Cardiac fibroblast (primary cell): ENCODE data around the gene GIGYF2.
"Not testable (repeated sequence)": the region's sequence is repeated elsewhere in the genome, so short reads cannot be mapped to it uniquely, and the experiment has no call there.

Experiments used
- DNase-seq, 2 donors: peaks; one replicate each; pipeline versions ENCODE4 v3.0.0 to v3.0.0-alpha.2; 2010; ENCODE audit warnings: low read depth in 2 of 2
- H3K4me3 ChIP-seq, 2 donors: replicated peaks in 1 of 2; 1 replicate in 1 of 2; 2 replicates in 1 of 2; pipeline ENCODE4 v1.5.1; 2011; ENCODE audit warnings: low read depth in 2 of 2, low read length in 2 of 2, mild to moderate bottlenecking in 2 of 2, moderate library complexity in 1 of 2
- TF ChIP-seq, protein P1 (sequence below): IDR thresholded peaks from one replicate; pipeline ENCODE4 v1.5.1; 2011; ENCODE audit warnings: low read depth, mild to moderate bottlenecking, low read length, inconsistent platforms

Gene GIGYF2

DNA sequence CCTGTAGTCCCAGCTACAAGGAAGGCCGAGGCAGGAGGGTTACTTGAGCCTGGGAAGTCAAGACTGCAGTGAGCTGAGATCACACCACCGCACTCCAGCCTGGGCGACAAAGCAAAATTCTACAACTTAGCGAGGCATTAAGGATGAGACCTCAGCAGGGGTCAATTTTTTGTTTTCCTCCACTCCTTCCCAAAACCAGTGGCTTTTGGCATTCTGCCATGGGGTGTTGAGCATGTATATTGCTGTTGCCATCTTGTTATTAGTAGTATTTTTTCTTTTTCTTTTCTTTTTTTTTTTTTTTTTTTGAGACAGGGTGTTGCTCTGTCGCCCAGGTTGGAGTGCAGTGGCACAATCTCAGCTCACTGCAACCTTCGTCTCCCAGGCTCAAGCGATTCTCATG, 8.9 kb upstream of the GIGYF2 start:
- TF ChIP-seq, protein P1, sequence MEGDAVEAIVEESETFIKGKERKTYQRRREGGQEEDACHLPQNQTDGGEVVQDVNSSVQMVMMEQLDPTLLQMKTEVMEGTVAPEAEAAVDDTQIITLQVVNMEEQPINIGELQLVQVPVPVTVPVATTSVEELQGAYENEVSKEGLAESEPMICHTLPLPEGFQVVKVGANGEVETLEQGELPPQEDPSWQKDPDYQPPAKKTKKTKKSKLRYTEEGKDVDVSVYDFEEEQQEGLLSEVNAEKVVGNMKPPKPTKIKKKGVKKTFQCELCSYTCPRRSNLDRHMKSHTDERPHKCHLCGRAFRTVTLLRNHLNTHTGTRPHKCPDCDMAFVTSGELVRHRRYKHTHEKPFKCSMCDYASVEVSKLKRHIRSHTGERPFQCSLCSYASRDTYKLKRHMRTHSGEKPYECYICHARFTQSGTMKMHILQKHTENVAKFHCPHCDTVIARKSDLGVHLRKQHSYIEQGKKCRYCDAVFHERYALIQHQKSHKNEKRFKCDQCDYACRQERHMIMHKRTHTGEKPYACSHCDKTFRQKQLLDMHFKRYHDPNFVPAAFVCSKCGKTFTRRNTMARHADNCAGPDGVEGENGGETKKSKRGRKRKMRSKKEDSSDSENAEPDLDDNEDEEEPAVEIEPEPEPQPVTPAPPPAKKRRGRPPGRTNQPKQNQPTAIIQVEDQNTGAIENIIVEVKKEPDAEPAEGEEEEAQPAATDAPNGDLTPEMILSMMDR = no peak
- no peak overlapping the region for H3K4me3 ChIP-seq
- DNase-seq = no peak

DNA sequence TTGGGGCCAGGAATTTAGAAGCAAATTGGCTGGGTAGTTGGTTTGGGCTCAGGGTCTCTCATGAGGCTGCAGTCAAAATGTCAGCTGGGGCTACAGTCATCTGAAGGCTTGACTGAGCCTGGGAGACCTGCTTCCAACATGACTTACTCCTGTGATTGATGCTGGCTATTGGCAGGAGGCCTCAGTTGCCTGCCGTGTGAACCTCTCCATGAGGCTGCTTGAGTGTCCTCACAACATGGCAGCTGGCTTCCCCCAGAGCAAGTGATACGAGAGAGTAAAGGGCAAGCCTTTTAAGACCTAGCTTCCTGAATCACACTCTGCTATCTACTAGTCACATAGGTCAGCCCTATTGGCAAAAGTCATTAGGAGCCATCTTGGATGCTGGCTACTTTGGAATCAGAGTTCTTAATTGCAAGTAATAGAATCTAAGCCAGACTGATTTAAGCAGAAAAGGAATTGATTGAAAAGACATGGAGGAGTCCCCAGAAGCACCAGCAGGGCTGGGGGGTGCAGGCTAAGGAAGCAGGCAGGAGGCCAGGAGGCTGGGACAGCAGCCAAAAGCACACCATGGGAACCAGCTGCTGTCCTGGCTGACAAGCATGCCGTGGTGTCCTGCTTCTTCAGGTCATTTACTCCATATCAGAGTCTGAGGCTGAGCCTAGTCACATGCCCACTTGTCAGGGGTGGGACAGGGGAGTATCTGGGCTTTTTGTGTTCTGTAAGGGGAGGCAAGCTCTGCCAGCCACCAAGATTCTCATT, 7.8 kb upstream of the GIGYF2 start:
- TF ChIP-seq, protein P1 = no peak
- no peak overlapping the region for H3K4me3 ChIP-seq
- peak; percentile 43 to 68 for DNase-seq

DNA sequence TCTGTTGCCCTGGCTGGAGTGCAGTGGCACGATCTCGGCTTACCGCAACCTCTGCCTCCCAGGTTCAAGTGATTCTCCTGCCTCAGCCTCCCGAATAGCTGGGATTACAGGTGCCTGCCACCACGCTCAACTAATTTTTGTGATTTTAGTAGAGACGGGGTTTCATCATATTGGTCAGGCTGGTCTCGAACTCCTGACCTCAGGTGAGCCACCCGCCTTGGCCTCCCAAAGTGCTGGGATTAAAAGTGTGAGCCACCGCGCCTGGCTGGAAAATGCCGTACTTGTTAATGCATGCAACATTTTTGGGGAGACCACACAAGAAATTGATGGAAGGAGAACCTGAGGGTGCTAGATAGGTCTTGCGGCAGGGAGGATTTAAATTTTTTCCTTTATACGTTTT, 6.0 kb upstream of the GIGYF2 start:
- not testable (repeated sequence) for H3K4me3 ChIP-seq, DNase-seq

DNA sequence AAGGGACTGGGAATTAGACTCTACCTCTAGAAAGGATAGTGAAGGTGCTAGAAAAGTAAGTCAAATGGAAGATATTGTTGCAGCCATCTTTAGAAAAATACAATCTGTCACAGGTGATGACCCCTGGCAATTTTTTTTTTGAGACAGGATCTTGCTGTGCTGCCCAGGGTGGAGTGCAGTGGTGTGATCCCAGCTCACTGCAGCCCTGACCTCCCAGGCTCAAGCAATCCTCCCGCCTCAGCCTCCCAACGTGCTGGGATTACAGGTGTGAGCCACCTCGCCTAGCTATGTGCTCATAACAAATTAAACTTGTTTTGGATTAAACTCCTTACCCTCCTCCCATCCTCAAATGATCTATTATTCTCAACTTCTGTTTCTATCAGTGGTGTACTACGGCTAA, 3.8 kb upstream of the GIGYF2 start:
- TF ChIP-seq, protein P1 = no peak
- DNase-seq = no peak
- H3K4me3 ChIP-seq = no peak overlapping the region

DNA sequence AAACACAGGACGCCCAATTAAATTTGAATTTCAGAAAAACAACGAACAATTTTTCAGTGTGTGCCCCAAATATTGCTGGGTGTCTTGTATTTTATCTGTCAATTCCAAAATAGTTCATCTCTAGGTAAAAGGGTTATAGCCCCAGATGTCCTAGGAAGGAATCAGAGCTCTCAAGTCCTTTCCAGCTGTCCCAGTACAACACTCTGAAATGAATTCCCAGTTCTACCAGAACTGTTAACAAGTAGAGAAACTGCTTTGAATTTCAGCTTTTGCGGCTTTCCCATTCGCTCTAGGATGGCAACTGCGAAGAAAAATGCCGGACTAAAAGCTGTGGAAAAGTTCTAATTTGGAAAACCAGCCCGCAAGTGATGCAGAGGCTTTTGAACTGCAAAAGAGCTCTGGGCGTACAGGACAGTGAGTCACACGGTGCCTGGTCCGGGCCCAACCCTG, 497 bp upstream of the GIGYF2 start:
- TF ChIP-seq, protein P1 = no peak
- DNase-seq = no peak
- H3K4me3 ChIP-seq = peak overlapping the region; percentile 80 to 91

DNA sequence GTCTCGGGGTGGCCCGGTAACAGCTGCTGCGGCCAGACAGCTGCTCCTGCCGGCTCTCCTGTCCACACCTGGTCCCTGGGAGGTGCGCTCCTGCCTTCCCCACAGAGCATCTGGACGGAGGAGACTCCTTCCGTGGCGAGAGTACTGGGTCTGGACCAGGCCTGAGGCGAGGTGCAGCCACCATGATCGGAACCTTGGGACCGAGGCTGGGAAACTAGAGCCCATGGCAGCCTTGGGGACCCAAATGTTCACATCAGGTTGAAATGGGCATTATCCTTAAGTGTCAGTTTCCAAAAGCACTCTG, 628 bp downstream of the GIGYF2 start:
- no peak for DNase-seq
- H3K4me3 ChIP-seq = peak overlapping the region; percentile 80 to 91
- TF ChIP-seq, protein P1 = no peak

DNA sequence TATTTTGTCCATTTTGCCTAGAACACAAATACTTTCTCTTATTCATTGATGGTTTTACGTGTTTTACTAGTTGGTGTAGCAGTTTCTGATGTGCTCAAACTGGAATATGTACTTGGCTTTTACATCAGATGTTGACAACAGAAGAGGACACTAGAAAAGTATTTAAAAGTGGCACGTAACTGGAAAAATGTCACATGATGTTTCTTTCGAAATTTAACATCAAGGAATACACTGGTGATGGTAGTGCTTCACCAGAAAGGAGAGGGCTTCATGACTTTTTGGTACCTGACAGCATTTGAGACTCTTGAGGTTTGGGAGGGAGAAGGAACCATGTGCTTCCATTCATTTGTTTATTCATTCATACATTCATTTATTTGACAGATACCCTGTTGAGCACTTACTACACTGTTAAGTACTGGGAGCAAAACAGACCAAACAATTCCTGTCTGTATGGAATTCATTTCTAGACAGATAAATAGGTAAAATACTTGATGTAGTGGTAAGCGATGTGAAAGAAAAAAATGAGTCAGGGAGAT, 1.5 kb downstream of the GIGYF2 start:
- TF ChIP-seq, protein P1 = no peak
- peak overlapping the region; percentile 80 to 91 for H3K4me3 ChIP-seq
- DNase-seq = peak in 1 of 2 donors; percentile 9
